Muscle of arm (tissue), 12 donors: ENCODE results near the gene CASK. TPM values are rescaled to one million over a fixed set of nuclear protein-coding genes. Genes with fewer than 3 reads are reported as not detected.
A peak's percentile ranks its signal among the peaks of the same experiment; 100 is the strongest.

Source experiments
- DNase-seq: peaks from one replicate; pipeline ENCODE4 v3.0.0-alpha.2; 2013
- polyA plus RNA-seq, 12 donors: library from polyadenylated mRNA; unstranded; fragments of 120-200 nt; gene quantifications; one replicate each; pipeline ENCODE4 v1.2.1, GENCODE V29; 2013; ENCODE audit not compliant: insufficient read length in 12 of 12

CASK gene
- polyA plus RNA-seq, 12 donors, result 20.0 to 47.7 (median 27.4) TPM; not detected in 1

DNA sequence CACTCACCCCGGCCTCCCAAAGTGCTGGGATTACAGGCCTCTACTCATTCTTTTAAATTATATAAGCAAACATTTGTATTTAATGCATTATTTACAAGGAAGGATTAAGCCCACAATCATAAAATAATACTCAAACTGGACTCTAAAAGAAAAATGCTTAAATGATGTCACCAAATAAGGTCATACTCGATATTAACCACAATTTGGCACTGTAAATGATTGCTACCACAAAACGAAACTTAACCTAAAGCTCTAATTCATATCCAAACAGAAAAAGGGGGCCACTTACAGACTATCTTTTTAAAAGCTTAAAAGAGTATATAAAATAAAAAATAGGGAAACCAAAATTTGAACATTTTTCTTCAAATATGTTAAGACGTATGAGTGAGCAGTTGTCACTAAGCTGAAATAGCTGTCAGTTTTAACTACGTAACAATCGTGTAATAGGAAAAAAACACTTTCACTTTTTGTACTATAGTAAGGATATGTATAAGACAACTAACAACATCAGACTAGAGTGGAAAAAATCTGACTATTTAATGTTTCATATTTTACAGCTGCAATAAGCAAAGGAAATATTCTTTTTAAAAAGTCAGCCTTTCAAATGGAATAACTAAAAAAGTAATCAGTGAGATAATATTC lies 342.8 kb downstream of the CASK start:
- DNase-seq, result no peak

DNA sequence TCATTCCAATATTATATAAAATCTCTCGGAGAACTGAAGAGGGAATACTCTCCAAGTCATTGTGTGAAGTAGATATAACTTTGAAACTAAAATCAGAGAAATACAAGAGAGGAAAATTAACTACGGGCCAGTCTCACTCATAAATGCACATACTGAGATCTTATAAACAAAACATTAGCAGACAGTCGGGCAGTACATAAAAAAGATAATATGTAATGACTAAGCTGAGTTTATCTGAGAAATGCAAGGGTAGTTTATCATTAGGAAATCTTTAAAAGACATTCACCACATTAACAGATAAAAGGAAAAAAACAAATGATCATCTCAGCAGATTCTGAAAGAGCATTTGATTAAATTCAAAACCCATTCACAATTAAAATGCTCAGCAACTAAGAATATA lies 359.5 kb downstream of the CASK start:
- DNase-seq, result no peak

DNA sequence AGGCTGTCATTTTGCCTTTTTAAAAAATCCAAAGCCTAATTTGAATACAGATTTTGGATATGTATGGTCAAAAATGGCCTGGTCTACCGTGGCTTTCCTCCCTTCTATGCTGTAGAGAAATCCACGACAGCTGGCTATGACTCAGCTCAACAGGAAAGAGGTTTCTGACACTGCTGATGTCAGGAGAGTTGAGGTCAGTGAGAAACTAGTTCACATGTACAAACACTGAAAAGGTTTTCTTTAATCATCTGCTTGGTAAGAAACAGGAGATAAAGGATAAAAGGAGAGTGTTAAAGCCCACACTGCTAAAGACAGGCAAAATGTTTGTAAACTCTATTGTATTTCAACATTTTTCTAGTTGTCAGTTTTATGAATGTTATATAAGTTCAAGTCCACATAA lies 362.3 kb downstream of the CASK start:
- DNase-seq, result no peak

DNA sequence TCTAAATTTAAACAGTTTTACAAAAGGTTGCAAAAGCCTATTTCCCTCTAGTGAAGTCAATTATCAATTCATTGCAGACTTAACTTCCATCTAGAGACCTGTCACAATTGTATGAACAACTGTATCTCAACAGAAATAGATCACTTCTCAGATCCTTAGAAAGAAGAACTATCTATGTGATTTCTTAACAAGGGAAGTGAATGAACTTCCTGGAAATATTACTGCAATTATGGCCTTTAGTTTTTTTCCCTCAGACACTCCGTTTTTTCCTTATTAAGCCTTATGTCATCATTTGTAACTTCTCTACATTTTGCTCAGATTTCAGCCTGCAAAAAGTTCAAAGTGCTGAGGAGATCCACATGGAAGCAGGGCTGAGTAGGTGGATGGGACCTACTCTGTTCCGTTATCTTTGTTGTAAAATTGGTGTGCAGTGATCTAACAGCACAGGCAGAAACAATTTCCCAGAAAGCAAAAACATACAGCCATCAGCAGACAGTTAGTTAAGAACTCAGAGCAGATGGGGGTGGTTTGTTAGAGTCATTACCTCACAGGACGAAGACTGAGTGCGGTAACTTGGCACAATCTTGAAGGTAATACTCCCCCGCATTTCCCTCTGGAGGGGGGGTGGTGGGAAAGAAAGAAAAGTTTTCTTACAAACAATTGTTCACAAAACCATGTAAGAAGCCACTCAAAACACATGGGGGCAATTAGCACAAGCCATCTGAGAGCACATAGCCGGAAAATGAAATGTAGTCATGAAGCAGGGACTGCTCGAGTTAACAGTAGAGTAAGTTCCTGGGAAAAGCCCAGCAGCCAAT lies 363.9 kb downstream of the CASK start:
- peak; percentile 43 for DNase-seq

DNA sequence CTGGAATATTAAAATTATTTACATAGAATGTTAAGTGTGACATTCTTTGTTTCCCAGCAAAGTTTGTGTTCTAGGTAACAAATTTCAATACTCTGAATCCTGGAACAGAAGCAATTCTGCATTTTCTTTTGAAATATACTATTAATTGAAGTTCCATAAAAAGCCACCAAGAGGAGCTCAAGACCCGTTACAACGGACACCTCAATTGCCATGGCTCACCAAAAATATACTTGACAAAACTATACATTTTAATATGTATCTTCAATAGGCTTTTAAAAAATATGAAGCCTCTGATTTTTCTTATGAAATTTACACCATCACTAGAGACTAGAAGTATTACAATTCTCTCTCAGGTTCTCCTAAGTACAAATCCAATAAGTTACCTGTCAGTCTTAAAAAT lies 364.8 kb downstream of the CASK start:
- DNase-seq, result no peak

DNA sequence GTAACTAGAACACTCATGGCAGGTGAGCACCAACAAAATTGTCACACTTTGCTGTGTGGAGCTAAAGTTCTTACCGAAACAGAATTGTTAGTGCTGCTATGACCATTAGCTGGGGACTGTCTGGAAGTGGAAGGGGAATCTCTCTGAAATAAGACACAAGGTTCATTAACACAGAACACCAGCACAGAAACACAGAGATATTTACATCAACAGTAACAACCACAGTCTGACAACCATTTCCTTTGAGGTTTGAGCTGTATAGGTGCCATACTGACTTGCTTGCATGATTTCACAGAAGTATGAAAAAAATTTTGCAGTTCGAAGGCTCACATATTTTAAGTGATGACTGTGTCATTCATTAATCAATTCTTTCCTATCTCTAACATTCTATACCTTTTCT lies 366.4 kb downstream of the CASK start:
- no peak for DNase-seq

DNA sequence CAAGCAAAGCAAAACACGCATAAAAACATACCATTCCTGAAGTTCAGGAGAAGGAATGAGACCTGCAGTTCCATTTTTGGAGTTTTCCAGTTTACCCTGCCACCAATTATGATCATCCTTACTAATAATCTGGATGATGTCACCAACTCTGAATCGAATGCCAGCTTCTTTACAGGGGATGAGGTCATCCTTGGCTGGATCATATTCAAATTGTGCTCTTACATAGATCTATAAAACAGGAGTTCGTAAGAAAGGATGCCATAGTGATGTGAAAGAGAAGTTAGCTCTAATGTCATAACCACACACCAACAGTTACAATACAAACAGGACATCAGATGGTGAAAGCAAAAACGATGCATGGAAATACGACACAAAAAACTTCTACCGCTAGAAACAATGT lies 369.7 kb downstream of the CASK start:
- DNase-seq, result no peak

DNA sequence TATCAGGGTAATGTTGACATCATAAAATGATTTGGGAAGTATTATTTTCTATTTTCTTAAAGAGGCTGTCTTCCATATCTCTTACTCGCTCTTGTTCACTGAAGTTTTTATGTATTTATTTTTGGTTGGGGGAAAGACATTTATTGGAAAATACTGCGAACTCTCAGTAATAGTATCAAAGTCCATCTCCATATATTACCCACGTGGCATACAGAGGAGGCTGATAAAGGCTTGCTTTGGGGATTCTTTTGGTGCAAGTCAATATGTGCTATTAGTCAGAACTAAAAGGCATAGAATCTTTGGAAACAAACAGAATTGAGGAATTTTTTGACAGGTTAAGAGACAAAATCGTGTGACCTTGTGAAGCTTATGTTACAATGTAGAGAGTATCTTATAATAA lies 374.9 kb downstream of the CASK start:
- DNase-seq, result no peak

DNA sequence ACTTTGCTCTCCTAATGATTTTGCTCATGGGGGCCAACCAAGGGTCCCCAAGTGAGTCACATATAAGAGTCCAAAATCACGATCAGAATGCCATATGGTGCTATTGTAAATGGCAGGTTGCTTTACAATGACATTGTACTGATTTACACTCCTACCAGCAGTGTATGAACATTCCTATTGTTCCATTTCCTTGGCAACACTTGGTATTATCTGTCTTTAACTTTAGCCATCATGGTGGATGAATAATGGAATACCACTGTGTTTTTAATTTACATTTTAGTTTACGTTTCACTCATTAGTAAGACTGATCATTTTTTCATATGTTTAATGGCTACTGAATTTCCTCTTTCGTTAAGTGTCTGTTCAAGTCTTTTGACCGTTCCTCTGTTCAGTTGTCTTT lies 379.7 kb downstream of the CASK start:
- DNase-seq, result no peak

DNA sequence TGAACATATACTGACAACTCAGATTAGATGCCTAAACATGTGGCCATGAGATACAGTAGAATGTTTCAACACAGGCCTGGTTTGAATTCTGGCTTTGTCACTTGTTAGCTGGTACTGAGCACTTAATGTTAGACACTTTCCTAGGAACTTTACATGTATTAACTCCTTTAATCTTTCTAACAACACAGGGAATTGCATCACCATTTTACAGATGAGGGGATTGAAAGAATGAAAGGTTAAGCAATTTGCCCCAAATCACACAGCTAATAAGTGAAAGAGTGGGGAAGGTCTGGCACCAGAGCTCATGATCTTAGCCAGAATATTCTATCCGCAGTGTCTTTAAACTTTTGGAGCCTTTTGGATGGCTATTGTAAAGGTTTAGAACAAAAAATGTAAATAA lies 380.3 kb downstream of the CASK start:
- no peak for DNase-seq

DNA sequence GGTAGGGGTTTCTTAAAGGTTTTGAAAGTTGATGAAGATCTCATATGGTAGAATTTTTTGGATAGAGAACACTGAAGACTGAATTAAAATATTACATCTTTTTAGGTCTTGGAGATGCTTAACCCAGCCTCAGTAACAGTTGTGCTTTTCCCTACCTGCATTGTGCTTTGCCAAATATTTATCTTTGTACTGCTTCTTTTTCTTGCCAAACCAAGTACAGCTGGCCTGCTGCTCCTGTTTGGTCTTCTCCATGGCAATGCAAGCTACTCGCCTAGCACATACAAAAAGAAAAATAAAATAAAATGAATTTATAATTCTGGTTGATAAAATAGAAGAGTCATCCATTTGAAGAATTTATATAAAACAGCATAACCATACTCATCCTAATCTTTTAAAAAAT lies 380.8 kb downstream of the CASK start:
- DNase-seq, result no peak

DNA sequence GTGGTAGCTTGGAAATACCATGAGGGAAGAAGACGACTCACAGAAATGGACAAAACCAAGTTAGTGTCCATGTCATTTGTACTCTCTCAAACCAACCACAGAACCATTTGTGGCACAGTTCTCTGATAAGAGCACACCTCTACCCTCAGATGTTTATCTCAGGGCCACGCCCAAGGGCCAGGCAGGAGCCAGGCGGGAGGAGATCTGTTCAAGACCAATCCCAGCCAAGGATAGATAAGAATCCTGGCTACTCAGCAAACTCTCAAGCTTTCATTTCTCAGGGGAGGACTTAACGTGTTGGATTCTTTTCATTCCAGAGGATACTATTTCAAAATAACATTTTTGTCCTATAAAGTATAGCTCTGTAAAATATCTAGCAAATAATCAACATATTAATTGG lies 381.2 kb downstream of the CASK start:
- no peak for DNase-seq

DNA sequence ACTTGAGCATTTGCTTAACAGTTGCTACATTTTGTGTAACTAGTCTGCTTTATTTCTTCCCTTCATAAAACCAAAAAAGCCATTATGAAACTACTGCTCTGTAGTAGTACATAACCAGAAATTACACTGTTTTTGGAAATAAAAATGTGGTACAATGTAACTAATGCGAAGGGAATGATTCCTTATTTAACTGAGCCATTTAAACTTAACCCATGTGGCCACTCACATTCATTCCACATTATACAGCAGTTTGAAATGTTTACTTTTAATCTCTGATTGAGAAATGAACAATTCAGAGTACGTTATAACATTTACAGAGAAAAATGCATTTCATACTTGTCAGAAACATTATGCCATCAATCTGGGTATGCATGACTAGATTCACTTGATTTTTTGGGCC lies 382.0 kb downstream of the CASK start:
- no peak for DNase-seq

DNA sequence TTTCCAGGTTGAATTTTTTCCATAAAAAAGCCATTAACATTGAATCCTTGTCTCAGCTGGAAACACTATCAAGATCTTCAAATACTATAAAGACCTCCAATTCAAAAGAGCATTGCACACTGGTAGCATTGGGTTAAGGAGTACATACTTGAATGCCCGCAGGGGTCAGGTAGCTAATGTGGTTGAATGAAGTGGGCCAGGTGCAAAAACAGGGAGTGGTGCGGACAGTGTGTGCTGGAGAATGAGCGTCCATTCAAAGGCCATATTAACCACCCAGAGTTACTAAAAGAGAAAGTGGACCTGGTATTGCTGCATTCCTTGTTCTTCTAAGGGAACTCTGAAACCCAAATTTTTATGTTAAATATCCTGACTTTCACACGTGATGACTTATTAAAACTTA lies 384.6 kb downstream of the CASK start:
- DNase-seq, result no peak

DNA sequence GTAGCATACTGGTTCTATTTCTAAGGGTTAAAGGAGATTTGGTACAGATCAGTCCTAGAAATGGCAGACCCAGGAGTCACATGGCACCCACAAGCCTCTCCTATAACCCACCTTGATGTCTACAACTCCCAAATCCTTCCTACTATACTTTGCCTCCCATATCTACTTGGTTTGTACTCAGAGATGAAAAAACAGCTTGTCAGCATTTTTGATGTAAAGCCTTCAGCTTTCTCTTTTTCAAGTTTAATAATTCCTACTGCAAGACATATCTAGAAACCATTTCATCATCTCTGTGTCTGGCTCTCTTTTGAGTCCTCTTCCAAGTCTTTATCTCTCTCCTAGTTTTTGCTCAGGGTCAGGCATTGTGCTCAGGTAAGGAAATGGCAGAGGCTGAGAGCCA lies 393.3 kb downstream of the CASK start:
- no peak for DNase-seq

DNA sequence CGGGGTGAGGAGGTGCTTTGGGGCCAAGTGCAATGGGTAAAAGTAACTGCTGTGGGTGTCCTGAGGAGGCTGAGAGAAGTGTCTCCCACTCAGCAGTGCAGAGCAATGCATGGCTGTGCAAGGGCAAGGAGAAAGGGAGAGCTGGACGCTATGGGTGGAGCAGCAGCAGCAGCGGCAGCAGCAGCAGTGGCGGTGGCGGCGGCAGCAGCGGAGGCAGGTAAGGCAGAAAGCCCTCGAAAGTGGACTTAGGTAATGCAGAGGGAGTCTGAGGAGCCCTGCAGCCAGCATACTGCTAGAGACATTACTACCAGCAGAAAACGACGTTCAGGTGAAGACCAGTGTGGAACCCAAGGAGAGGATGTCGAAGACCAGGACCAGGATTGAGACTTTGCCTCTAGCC lies 394.1 kb downstream of the CASK start:
- no peak for DNase-seq

DNA sequence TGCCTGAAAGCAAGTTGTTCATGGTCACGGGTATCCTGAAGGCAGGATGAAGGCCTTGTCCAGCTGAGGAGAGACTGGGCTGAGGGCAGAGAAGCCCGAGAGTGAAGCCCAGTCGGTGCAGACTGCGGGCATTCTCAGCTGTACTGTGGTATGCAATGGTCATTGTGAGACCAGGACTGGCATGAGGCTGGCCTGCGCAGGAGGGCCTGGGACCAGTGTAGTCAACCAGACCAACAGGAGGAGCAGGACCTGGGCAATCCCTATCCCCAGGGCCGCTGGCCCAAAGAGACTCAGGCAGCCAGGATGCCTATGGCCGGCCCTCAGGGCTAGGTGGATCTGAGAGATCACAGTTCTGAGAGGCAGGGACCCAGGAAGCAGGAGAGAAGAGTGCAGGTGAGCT lies 394.6 kb downstream of the CASK start:
- no peak for DNase-seq

DNA sequence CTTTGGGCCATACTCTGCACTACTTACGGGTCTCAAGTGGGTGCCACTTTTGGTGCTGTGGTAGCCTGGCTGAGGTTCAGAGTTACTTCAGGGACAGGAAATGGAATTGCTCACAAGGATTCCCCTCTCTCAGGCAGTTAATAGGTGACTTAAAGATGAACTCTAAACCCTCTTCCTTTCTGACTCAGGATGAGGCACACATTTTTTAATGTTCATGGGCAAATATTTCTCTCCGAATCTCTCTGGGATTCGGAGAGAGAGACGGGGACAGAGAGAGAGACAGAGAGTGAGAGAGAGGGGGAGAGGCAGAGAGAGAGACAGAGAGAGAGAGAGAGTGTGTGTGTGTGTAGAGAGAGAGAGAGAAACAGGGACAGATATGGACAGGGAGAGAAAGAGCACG lies 396.4 kb downstream of the CASK start:
- no peak for DNase-seq

DNA sequence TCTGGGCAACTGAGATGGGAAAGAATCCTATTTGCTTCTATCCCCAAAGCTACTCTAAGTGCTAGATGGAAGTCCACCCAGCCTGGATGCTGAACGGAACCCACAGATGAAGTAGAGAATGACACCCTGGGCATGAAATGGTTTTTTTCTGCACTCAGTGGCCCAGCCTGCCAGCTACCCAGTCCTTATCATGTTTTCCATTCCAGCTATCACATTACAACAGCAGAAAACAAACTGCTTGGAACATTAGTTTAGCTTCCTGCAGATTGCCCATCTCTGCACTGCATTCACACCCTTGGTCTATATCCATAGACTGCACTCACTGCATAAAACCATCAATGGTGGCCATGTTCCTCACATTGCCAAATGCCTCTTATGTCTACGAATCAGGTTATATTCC lies 397.1 kb downstream of the CASK start:
- no peak for DNase-seq

DNA sequence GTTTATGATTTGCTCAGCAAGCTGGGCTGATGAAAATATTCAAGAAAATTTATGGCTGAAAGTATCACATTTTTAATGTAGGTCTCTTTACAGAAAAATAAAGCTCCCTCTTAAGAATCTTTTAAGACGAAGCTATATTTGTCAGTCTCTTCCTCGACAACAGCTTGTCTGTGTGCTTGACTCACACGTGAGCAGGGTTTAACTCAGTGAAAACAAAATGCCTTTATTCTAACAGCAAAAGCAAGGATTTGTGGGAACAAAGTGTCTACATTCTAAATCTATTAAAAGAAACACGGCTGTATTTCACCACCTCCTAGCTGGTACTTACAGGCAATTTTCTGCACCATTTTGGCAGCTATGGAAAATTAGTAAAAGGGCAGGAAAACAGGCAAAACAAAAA lies 400.7 kb downstream of the CASK start:
- DNase-seq, result no peak

DNA sequence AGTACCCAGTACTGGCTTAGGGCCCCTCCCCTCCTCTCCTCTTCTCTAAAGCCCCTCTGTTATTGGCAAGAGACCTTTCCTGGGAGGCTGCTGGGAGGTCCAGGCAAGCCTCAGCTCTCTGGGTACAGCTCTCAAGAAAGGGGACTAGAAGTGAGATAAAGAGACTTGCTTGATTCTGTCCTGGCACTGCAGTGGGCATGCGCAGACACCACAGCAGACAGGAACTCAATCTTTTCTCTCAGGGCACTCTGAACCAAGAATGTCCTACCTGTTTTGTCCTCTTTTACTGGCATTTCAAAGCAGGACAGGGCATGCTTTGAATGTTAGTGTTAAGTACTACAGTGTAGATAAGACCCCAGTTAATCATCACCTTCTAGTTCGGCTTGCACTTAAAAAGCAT lies 401.3 kb downstream of the CASK start:
- DNase-seq, result no peak

DNA sequence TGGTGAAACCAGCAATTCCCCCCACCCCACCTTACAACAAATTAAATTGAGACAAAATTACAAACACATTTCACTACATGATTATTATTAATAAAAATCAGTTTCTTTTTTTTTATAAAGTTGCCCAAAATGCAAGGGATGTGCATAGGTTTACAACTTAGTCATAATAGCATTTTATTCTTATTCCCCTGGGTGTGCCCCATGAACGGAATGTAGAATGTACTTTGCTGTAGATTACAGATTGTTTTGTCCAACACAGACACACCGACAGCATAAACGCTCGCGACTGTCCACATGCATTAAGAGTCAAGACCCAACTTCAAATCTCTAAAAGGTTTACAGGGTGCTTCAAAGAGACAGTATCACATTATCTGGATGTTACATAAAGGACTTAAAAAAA lies 403.9 kb downstream of the CASK start:
- no peak for DNase-seq

DNA sequence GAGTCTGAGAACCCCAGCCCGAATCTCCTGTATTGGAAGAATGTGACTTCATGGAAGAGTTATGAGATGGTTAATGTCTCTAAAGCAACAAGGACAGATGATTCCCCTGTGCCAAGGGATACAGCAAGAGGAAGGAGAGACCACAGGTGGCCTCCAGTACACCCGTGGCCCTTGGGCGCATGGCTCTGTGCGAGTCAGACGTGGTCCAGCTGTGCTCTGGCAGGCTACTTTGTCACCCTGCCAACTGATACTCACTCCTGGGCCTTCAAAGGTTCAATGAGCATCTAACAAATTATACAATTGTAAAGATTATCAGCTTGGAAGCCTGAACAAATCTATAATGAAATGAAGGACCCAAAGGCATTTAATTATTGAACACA lies 404.5 kb downstream of the CASK start:
- DNase-seq, result no peak
